Ovary (tissue), 3 donors: ENCODE results near the gene ZNF184.

ENCODE experiments used
- POLR2A ChIP-seq: fragments of 450-650 bp; IDR thresholded peaks from one replicate; pipeline ENCODE4 v1.6.1; 2017; ENCODE audit warnings: antibody characterized with exemption, mild to moderate bottlenecking, moderate library complexity
- TF ChIP-seq, protein P1 (sequence below), 3 donors: fragments of 450-650 bp in 2 of 3; fragments of 200-600 bp in 1 of 3; IDR thresholded peaks; one replicate each; pipeline versions ENCODE4 v1.5.1 to v1.8.0; 2016 to 2022; ENCODE audit warnings: antibody characterized with exemption in 3 of 3, mild to moderate bottlenecking in 1 of 3
- donor health status: DM: no; HTN: no; CAD: no.

DNA sequence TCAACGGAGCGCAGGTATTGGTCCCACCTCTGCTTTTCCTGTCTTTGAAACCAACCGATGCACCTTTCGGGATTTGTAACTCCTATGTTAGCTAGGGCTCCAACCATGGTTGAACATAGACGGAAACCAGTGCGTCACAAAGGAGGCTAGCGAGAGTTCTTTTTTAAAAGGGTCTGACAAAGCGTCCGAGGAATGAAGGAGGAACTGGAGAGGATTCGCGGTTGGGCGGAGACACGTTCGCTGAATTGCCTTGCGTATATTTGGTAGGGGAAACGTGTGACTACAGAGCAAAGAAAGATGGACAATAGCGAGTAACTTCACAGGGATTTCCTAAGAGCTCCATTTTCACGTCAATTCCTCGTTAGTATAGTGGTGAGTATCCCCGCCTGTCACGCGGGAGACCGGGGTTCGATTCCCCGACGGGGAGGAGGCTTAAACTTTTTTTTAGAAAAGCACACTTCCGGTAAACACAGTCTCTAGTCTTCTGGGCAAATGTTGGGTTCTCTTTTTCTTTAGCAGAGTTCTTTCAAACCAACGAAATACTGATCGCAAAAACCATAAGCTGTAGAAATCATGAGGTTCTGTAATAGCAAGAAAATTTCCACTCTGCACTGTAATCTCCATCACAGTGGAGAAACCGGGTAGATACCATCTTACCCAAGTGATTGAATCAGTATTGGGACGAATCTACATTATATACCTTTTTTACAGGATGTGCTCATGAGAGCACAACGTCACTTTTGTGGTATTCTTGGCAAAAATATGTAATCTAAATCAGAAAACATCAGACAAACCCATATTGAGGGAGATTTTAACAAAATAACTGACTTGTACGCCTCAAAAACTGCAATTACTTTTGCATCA lies 6.6 kb upstream of the ZNF184 start:
- TF ChIP-seq, protein P1, sequence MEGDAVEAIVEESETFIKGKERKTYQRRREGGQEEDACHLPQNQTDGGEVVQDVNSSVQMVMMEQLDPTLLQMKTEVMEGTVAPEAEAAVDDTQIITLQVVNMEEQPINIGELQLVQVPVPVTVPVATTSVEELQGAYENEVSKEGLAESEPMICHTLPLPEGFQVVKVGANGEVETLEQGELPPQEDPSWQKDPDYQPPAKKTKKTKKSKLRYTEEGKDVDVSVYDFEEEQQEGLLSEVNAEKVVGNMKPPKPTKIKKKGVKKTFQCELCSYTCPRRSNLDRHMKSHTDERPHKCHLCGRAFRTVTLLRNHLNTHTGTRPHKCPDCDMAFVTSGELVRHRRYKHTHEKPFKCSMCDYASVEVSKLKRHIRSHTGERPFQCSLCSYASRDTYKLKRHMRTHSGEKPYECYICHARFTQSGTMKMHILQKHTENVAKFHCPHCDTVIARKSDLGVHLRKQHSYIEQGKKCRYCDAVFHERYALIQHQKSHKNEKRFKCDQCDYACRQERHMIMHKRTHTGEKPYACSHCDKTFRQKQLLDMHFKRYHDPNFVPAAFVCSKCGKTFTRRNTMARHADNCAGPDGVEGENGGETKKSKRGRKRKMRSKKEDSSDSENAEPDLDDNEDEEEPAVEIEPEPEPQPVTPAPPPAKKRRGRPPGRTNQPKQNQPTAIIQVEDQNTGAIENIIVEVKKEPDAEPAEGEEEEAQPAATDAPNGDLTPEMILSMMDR (IDR thresholded peaks at IDR 0.05), result no peak
- peak; percentile 25 for TF ChIP-seq POLR2A
